ENCODE measurements around the gene MRPL22.
A peak's percentile ranks its signal among the peaks of the same experiment; 100 is the strongest.
"Not testable (repeated sequence)": the region's sequence is repeated elsewhere in the genome, so short reads cannot be mapped to it uniquely, and the experiment has no call there.

The MRPL22 gene

DNA sequence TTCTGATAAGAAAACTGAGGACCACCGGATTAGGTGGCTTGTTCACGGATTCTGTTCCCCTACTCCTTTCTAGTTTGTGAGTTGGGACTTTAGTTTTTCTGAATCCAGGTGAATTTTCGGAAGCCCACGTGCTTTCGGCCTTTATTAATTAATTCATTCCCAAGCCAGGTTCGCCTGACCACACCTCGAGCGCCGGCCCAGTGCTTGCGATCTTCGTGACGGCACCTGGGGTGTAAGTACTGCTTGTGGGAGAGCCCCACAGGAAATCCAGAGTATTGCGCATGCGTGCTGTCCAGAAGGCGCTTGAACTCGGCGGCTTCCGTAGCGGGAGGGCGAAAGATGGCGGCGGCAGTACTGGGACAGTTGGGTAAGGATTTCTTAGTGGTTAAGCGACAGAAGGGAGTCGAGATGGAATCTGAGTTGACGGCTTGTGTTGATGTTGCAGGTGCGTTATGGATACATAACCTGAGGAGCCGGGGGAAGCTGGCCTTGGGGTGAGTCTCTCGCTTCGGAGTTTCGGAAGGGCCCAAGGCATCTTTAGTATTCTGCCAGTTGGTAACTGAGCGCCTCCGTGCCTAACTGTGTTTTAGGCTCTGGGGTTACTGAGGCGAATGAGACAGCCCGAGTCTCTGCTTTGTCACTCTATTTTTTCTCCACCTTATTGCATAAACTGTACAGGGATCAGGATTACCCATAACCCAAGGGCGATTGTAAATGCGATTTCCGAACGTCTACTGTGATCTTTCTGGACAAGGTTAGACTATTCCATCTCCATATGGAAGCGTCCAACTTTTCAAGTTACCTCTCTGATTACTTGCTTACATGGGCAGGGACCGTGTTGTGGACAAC, at the start of gene MRPL22:
Gene MRPL22 (plus strand): TSS at position 302 of the 849 bp plus-strand sequence. CDS start 38 bp downstream, at position 340.
- DNase-seq, result peak; percentile 85 to 95

DNA sequence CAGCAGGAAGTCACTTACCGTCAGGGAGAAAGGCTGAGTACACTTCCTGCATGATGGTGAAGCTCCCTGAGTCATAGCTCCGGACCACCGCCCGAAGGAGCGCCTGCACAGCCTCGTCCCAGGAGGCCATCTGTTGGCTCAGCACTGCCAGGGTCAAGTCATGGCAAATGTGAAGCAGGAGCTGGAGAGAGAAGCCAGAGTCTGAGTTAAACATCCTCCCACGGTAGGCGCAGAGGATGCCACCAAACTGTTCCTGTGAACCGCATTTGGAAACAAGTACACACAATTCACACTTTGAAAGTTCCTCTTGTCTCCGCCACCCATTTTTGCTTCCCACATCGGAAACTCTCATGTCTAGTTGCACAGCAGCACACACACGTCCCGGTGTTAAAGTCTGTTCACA, 48.5 kb upstream of the MRPL22 start:
- no peak for DNase-seq

DNA sequence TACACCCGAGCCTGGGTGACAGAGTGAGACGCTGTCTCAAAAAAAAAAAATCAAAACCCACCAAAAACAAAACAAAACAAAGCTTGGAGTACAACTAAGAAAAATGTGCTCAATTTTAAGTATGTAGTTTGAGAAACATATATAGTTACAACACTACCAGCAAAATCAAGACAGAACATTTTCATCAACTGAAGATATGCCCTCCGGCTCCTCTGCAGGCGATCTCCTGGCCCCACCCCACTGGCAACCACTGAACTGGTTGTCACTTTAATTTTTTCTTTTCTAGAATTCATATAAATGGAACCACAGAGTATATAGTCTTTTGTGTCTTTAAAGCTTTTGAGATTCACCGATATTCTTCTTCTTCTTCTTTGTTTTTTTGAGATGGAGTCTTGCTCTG, 47.5 kb upstream of the MRPL22 start:
- DNase-seq, result no peak

DNA sequence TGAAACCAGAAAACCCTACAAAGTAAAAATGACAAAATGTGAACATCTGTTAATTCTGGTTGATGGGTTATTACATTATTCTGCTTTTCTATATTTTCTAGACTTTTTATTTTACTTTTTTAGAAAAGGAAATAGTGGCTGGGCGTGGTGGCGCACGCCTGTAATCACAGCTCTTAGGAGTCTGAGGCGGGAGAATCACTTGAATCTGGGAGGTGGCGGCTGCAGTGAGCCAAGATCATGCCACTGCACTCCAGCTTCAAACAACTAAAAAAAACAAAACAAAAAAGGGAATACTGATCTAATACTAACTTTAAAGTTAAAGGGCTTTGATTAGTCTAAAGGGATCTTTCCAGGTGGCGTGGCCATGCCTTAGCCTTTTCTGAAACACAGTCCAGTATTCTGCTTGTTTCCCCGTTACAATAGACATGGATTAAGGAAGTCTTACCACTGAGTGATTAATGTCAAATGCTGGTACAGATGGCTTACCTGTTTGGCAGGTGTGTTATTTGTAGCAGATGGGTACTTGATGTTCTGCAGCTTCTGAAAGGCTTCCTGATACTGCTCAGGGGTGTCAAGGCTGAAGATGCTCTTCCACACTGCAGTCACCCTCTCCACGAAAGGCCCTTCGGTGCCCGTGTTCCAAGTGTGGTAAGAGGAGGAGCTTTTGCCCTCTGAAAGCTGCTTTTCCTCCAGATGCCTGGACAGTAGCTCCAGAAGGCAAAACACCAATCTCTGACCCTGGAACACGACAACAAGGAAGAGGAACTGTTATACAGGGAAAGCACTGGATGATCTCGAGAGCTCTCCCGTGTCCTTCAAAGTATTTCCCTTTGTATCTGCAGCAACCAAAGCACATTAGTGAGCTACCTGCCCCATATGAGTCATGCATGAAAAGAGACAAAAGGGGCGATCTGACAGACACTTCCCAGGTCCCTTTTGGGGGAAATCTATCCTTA, 45.0 kb upstream of the MRPL22 start:
- no peak for DNase-seq

DNA sequence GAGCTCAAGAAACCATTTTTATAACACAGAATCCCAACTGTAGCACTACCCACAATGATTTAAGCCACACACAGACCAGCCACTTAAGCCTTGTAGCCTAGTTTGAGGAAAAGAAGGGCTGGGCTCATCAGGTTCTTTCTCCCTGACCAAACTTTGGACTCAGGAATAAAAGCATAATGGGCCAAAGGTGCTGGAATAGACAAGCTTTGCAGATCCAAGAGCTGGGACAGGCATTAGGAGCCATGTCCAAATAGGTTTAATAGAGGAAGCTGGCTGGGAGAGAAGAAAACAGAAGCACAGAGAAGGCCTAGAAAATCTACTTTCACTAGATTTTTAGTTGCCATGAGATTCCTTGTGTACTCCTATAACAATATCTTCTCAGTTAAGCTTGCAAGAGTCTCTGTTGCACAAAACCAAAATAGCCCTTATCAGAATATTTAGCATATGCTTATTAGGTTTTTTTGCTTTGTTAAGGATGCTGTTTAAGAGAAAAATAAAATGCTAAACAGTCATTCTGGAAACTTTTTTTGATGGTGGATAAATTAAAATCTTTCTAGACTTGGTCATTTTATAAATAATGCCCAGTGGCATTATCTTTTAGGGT, 44.2 kb upstream of the MRPL22 start:
- no peak for DNase-seq

DNA sequence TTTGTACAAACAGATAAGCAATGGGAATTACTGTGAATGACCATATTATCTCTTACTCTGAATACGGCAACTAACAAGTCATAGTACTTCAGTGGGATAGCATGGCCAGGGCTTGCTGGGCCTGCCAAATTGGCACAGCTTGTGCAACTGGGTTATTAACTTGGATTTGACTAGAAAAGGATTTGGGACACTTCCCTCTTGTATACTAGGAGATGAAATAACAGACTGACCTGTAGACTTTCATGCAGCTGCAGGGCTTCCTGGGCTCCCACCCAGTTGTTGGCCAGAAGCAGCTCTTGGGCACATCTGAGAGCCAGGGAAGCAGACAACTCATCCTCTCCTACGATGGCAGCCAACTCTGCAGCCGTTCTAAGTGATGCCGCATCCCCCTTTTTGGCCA, 42.7 kb upstream of the MRPL22 start:
- DNase-seq, result no peak

DNA sequence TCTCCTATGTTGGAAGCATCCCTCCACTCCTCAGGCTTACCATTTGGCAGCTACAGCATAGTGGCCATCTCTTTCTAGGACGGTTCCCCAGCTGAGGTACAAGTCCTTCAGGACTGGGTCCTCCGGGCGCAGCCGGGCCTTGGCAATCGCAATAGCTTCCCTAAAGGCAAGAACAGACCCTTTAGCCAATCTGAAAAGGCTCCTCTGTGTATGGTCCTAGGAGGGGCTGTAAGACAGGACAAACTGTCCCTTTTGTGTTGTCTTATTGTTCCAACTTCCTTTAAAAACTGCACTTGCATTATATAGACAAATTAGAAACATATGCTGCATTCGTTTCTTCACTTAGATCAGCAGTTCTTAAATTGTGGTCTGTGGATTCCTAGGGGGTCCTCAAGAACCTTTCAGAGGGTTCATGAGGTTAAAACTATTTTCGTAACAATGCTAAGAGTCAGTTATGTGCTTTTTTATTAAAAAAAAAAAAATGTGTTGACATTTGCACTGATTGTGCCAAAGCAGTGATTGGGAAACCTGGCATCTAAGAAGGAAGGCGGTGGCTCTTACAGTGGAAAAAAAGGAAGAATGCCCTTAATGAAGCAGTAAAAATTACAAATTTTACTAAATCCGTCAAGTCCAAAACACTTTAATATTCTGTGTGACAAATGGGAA, 41.6 kb upstream of the MRPL22 start:
- no peak for DNase-seq

DNA sequence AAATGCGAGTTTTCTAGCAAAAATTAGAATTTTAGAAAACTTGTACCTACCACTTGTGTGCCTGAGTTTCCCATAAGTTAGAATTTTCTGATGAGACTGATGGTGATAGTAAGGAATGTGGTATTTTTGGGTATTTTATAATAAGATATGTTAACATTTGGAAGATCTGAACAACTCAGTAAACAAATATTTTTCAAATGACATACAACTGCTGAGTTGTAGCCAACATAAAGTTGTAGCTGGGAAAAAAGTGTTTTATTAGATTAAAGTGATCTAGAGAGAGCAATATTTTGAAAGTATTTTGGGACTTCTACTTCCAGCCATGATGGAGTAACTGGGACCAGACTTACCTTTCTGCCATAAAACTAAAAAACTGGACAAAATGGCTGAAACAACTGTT, 40.8 kb upstream of the MRPL22 start:
- DNase-seq, result no peak

DNA sequence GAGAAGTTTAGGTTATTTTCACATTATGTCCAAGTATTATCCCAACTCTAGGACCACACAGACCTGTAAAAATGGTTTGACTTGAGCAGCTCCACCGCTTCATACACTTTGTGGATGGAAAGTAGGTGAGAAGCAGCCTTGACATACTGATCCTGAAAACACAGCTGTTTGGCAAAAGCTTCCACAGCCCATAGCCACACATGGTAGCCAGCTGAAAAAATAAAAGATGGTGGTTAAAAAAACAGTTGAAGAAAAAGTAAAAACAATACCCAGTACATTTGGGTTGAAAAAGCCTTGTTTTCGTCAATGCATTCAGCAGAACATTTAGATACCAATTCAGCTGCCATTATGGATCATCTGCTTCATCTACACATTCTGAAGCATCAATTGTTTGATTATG, 39.6 kb upstream of the MRPL22 start:
- no peak for DNase-seq

DNA sequence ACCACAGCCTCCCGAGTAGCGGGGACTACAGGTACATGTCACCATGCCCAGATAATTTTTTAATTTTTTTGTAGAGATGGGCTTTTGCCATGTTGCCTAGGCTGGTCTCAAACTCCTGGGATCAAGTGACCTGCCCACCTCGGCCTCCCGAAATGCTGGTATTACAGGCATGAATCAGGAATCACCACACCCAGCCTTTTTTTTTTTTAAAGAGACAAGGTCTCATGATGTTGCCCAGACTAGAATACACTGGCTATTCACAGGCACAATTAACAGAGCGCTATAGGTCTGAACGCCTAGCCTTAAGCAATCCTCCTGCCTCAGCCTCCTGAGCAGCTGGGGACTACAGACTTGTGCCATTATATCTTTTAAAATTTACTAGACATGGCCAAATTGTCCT, 39.0 kb upstream of the MRPL22 start:
- no peak for DNase-seq

DNA sequence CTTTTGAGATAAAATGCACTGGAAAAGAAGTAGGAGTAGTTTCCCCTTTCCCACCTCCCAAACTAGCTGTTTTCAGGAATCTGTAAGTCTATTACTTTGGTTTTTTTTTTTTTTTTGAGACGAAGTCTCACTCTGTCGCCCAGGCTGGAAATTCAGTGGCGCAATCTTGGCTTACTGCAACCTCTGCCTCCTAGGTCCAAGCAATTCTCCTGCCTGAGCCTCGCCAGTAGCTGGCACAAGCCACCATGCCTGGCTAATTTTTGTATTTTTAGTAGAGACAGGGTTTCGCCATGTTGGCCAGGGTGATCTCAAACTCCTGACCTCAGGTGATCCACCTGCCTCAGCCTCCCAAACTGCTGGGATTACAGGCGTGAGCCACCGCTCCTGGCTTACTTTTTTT, 35.3 kb upstream of the MRPL22 start:
- not testable (repeated sequence) for DNase-seq

DNA sequence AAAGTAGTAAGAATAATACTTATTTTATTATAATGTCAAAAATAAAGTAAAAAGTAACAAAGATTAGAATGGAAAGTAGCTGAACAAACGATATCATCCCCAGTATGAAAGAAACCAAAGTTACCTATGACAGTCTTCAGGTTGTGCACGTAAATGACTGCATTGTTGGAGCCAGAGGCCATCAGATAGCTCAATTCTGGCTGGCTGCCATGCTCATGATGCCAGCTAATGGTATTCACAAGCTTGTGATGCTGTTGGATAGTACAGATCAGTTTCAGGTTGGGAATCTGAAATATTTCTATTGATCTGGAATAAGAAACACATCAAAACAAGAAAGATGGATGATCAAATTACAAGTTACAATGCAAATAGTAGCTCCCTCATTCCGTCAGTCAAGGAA, 24.0 kb upstream of the MRPL22 start:
- no peak for DNase-seq

DNA sequence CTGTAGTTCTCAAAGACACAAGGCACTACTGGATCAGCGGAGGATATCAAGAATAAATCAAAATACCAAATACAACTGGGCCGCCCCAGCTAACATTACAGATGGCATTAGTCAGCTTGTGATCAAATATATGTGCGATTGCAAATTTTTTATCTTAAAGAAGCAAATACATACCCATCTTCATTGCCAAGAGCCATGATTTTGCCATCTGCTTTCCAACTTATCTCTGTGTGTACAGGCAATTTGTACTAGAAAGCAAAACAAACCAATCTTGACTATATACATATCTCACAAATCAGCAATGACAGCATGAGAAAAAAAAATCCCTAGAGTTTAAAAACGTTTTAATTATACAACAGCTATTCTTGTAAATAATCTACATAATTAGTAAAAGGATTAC, 23.1 kb upstream of the MRPL22 start:
- DNase-seq, result no peak

DNA sequence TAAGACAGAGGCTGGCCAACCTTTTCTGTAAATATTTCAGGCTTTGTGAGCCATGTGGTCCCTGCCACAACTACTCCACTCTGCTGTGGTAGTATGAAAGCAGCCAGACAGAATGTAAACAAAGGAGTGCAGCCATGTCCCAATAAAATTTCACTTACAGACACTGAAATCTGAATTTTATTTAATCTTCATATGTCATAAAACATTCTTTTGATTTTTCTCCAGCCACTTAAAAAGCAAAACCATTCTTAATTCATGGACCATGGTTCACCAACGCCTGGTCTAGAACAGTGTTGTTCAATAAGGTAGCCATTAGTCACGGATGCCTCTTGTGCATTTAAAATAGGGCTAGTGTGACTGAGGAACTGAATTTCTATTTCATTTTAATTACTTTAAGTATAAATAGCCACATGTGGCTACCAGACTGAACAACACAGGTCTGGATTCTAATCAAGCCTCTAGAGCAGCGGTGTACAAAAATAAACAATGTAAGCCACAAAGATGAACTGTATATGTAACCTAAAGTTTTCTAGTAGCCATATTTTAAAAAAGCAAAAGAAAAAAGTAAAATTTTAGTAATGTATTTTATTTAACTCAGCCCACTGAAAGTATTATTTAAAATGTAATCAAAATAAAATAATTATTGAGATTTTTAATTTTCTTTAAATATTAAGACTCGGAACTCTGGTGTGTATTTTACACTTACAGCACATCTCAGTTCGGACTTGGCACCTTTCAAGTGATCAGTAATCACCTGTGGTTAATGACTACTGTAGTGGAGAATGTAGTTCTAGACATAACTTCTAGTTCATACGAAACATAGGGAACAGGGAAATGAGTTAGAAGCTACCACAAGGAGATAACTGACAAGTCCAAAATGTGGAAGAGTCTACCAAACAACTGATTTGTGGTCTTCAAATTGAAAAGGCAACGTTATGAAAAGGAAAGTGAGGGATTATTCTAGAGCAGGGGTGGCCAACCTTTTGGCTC, 17.1 kb upstream of the MRPL22 start:
- DNase-seq, result no peak

DNA sequence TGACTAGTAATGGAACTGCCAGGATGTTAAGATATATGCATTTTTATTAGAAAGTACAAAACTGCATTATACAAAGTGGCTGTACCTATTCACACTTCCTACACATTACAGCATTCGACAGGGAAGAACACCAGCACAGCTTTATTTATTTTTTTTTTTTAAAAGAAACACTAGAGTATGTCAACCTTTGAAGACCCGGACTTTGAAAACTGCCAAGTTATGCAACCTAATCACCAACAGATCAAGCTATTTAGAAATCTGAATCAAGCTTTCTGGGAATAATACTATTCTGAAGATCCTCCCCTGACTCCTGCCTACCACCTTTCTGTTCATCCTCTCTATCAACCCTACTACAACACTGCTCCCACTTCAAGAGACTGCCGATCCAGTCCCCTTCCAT, 7.3 kb upstream of the MRPL22 start:
- DNase-seq, result no peak

DNA sequence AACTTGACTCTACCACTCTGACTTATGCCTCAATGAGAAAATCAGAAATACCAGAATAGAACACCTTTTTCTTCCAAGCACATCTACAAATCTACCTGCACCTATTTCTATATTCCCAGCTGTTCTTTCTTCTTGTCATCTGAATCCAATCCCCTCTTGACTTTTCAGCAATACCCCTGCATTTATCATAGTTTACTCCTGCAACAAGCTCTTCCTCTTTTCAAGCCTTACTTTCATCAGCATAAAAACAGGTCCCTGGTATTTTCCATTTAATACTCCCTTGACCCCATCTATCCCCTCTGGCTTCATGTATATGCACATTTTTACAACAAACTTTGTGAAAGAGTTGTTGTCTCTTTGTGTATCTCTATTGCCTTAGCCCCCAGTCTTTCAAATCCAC, 6.0 kb upstream of the MRPL22 start:
- DNase-seq, result no peak

DNA sequence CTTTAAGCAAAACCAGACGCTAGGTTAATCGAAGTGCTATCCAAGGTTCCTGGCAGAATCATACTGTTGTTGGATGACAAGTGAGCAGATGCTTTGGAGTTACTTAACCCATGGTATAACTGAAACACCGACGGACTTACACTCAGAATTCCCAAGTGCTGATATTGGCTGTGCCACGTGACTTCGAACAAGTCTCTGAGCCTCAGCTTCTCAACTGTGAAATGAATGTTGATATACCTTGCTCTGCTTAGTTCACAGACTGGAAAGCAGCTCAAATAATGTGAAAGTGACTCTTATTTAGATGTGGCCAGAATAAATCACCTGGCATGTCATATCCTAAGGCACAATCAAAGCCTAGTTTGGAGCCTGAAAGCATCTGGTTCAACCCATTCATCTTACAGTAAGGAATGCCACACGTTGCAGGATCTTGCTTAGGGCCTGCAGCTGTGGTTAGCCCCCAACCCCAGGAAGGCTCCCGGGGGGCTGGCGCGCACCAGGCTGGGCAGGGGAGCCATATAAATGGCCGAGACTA, 3.6 kb upstream of the MRPL22 start:
- peak in 1 of 2 experiments; percentile 24 for DNase-seq

DNA sequence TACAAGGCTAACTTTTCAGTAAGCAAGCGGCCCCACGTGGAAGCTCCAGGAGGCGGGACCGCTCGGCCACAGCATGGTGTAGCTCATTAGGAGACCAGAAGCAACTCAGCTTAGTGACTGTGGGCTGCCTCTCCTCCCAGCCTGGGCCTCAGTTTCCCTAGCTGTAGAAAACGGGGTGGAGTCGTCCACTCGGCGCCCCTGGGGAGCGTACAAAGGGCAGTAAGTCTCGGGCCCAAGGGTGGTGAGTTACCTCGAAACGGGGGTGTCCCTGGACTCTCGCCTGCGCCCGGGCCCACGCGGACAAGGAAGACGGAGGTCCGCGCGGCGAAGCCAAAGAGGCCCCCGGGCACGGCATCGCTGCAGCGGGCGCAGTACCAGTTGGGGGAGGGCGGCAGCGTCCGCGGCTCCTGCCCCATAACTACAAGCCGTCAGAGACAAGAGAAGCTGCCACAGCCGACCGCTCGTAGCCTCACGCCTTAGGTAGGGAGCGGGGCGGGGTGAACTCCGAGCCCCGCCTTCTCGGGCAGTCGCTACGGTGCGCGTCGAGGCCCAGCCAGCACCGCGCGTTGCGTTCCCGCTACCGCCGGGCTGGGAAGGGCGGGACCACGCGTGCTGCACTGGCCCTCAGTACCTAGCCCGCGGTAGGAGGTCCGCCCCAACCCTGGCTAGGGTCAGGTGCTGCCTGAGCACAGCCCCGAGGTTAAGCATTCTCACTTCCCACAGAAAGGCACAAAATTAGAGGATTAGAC, 3.0 kb upstream of the MRPL22 start, which contains the start of gene GEMIN5:
Gene GEMIN5 (minus strand): TSS at position 494 of the 749 bp plus-strand sequence. CDS start 78 bp downstream, at position 416.
- peak; percentile 79 to 94 for DNase-seq

DNA sequence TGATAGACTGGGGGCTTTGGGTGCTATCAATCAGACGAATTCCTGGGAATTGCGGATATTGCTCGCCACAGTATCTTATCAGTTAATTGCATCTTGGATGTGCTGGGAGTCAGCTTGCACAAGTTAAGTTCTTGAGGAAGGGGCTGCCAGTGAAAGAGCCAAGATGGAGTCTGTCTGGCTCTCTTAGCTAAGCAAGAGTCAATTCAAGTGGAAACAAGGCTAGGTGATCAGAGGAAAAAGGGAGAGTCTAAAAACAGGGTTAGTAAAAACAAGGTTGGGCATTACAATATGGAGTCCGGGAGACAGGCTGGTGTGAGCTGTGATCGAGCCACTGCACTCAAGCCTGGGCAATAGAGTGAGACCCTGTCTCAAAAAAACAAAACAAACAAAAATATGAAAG, 1.5 kb upstream of the MRPL22 start:
- DNase-seq, result not testable (repeated sequence)

DNA sequence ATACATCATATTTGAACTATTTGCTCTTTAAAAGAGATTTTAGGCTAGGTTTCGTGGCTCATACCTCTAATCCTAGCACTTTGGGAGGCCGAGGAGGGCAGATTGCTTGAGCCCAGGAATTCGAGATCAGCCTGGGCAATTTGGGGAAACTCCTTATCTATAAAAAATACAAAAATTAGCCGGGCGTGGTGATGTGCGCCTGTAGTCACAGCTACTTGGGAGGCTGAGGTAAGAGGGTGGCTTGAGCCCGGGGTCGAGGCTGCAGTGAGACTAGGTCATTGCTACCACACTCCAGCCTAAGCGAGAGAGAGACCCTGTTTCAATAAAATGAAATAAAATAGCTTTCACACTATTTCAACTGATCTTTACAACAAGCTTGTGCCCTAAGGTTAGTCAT, 500 bp upstream of the MRPL22 start:
- DNase-seq, result no peak

All from NCI-H526 (cell line).